ENCODE data around the gene MTG1.

Gene MTG1

GRCh38 chr10:133467286-133467911, 73.4 kb downstream of the MTG1 start:
- no peak for TF ChIP-seq CTCF (IDR thresholded peaks at IDR 0.05)

GRCh38 chr10:133471300-133472109, 77.5 kb downstream of the MTG1 start:
- no peak for TF ChIP-seq CTCF (IDR thresholded peaks at IDR 0.05)
